GM12878 (cell line): ENCODE data around the gene ATXN1. TPM values are rescaled to one million over a fixed set of nuclear protein-coding genes. Genes with fewer than 3 reads are reported as not detected.

Experiments used
- BACH1 ChIP-seq: fragments of 450-650 bp; IDR thresholded peaks from 2 replicates; pipeline ENCODE4 v1.6.1; 2017; ENCODE audit warnings: mild to moderate bottlenecking, borderline replicate concordance
- BHLHE40 ChIP-seq, 2 experiments: fragments of 450-650 bp in 1 of 2; IDR thresholded peaks; 2 replicates each; pipeline ENCODE4 v1.6.1; 2011 to 2017; ENCODE audit warnings: low read depth in 2 of 2, borderline replicate concordance in 1 of 2, improper control_type of control experiment in 1 of 2, low read length in 1 of 2, mild to moderate bottlenecking in 1 of 2
- BMI1 ChIP-seq: fragments of 450-650 bp; IDR thresholded peaks from 2 replicates; pipeline ENCODE4 v1.6.1; 2016; ENCODE audit warnings: mild to moderate bottlenecking, moderate library complexity, borderline replicate concordance
- CHD2 ChIP-seq: IDR thresholded peaks from 2 replicates; pipeline ENCODE4 v1.6.1; 2011; ENCODE audit warnings: low read depth, low read length, improper control_type of control experiment, borderline replicate concordance
- CHD4 ChIP-seq: fragments of 200-600 bp; sonication (generic); IDR thresholded peaks from 2 replicates; pipeline ENCODE4 v1.6.1; 2016; ENCODE audit warnings: mild to moderate bottlenecking
- EED ChIP-seq: sonication (generic); IDR thresholded peaks from 2 replicates; pipeline ENCODE4 v1.6.1; 2016; ENCODE audit warnings: antibody characterized with exemption, low read depth
- FOS ChIP-seq: IDR thresholded peaks from 3 replicates; pipeline ENCODE4 v1.6.1; 2011; ENCODE audit warnings: borderline replicate concordance; ENCODE audit not compliant: insufficient read length; ENCODE audit errors: extremely low read depth
- FOXK2 ChIP-seq: fragments of 450-650 bp; IDR thresholded peaks from 2 replicates; pipeline ENCODE4 v1.6.1; 2017; ENCODE audit warnings: mild to moderate bottlenecking, moderate library complexity
- HDAC2 ChIP-seq: fragments of 200-600 bp; sonication (generic); IDR thresholded peaks from 2 replicates; pipeline ENCODE4 v1.6.1; 2017
- HDAC6 ChIP-seq: fragments of 200-600 bp; sonication (generic); IDR thresholded peaks from one replicate; pipeline ENCODE4 v1.8.0; 2017; ENCODE audit warnings: antibody characterized with exemption; ENCODE audit not compliant: unreplicated experiment
- JUNB ChIP-seq: IDR thresholded peaks from 2 replicates; pipeline ENCODE4 v1.6.1; 2016; ENCODE audit warnings: antibody characterized with exemption, mild to moderate bottlenecking
- JUND ChIP-seq: IDR thresholded peaks from 2 replicates; pipeline ENCODE4 v1.6.1; 2012; ENCODE audit warnings: low read depth, mild to moderate bottlenecking, low read length, improper control_type of control experiment, moderate library complexity
- NFIC ChIP-seq: IDR thresholded peaks from 2 replicates; pipeline ENCODE4 v1.6.1; 2012; ENCODE audit warnings: low read depth, mild to moderate bottlenecking, inconsistent platforms, low read length, moderate library complexity
- POLR2A ChIP-seq: IDR thresholded peaks from 2 replicates; pipeline ENCODE4 v1.6.1; 2011; ENCODE audit warnings: low read depth, mild to moderate bottlenecking, low read length
- POLR2AphosphoS5 ChIP-seq: IDR thresholded peaks from 2 replicates; pipeline ENCODE4 v1.6.1; 2011; ENCODE audit warnings: mild to moderate bottlenecking, low read length, inconsistent platforms
- SREBF1 ChIP-seq: IDR thresholded peaks from 2 replicates; pipeline ENCODE4 v1.6.1; 2012; ENCODE audit warnings: mild to moderate bottlenecking, low read length
- SRF ChIP-seq, 2 experiments: IDR thresholded peaks; 2 replicates each; pipeline ENCODE4 v1.6.1; 2011; ENCODE audit warnings: low read depth in 2 of 2, low read length in 2 of 2, mild to moderate bottlenecking in 1 of 2, moderate library complexity in 1 of 2
- TCF3 ChIP-seq: IDR thresholded peaks from 2 replicates; pipeline ENCODE4 v1.6.1; 2012; ENCODE audit warnings: low read depth, mild to moderate bottlenecking, low read length, borderline replicate concordance; ENCODE audit not compliant: insufficient read depth
- TCF7 ChIP-seq: IDR thresholded peaks from 2 replicates; pipeline ENCODE4 v1.6.1; 2014; ENCODE audit warnings: antibody characterized with exemption, borderline replicate concordance
- USF1 ChIP-seq: IDR thresholded peaks from 2 replicates; pipeline ENCODE4 v1.6.1; 2011; ENCODE audit warnings: borderline replicate concordance, low read depth, mild to moderate bottlenecking, moderate library complexity, mixed read lengths, low read length; ENCODE audit not compliant: insufficient read depth; ENCODE audit errors: extremely low read length
- ZNF207 ChIP-seq: fragments of 450-650 bp; IDR thresholded peaks from 2 replicates; pipeline ENCODE4 v1.6.1; 2014; ENCODE audit warnings: antibody characterized with exemption, mild to moderate bottlenecking, borderline replicate concordance
- ZNF24 ChIP-seq: fragments of 450-650 bp; IDR thresholded peaks from 2 replicates; pipeline ENCODE4 v1.6.1; 2017; ENCODE audit warnings: antibody characterized with exemption, mild to moderate bottlenecking
- ZNF622 ChIP-seq: fragments of 450-650 bp; IDR thresholded peaks from 2 replicates; pipeline ENCODE4 v1.6.1; 2017; ENCODE audit warnings: mild to moderate bottlenecking, inconsistent platforms
- ZSCAN29 ChIP-seq: fragments of 450-650 bp; IDR thresholded peaks from 2 replicates; pipeline ENCODE4 v1.6.1; 2017; ENCODE audit warnings: mild to moderate bottlenecking, moderate library complexity
- polyA plus RNA-seq, 11 experiments: library from polyadenylated mRNA; depleted of rRNA in 4 of 11; unstranded in 6 of 11; stranded (reverse) in 5 of 11; fragments of >200 nt; fragmentation: Nextera tagmentation in 4 of 11; fragmentation: Illumina TruSeq in 1 of 11; extraction: Ambion mirVana in 4 of 11; extraction: Trizol in 1 of 11; gene quantifications; 1 replicate in 1 of 11; 2 replicates in 10 of 11; pipeline versions ENCODE4 v1.2.1 to v1.2.3, GENCODE V29; 2011 to 2016; ENCODE audit warnings: inconsistent platforms in 2 of 11, missing spikeins in 2 of 11, low read depth in 1 of 11
- total RNA-seq, 4 experiments: library from RNA; depleted of rRNA in 3 of 4; stranded (reverse); fragments of >200 nt in 3 of 4; fragmentation: Illumina TruSeq in 1 of 4; extraction: Trizol in 1 of 4; gene quantifications; 2 replicates each; pipeline versions ENCODE4 v1.2.1 to v1.2.3, GENCODE V29; 2013 to 2021
- TF ChIP-seq, protein P1 (sequence below): IDR thresholded peaks from 2 replicates; pipeline ENCODE4 v1.6.1; 2011; ENCODE audit warnings: low read depth, mild to moderate bottlenecking, low read length, moderate library complexity, borderline replicate concordance; ENCODE audit errors: extremely low read depth
- TF ChIP-seq, protein P2 (sequence below): IDR thresholded peaks from 2 replicates; pipeline ENCODE4 v1.6.1; 2012; ENCODE audit warnings: mild to moderate bottlenecking, low read depth, low read length
- TF ChIP-seq, protein P3 (sequence below): fragments of 450-650 bp; IDR thresholded peaks from 2 replicates; pipeline ENCODE4 v1.6.1; 2017; ENCODE audit warnings: antibody characterized with exemption, mild to moderate bottlenecking, moderate library complexity

The ATXN1 gene
- total and polyA plus RNA-seq, 10 of the 15 experiments (the other 5 are each of a cell fraction or from before 2014, with no cell fraction given), result 12.2 to 51.2 (median 20.5) TPM

- TF ChIP-seq POLR2AphosphoS5, result no peak
- TF ChIP-seq HDAC2, result no peak
- TF ChIP-seq EED, result peak; percentile 70
- TF ChIP-seq NFIC, result peak; percentile 82; the same call in 1 of the 2 replicates
- TF ChIP-seq CHD4, result no peak
- no peak for TF ChIP-seq TCF3
- no peak for TF ChIP-seq USF1
- TF ChIP-seq, protein P1, sequence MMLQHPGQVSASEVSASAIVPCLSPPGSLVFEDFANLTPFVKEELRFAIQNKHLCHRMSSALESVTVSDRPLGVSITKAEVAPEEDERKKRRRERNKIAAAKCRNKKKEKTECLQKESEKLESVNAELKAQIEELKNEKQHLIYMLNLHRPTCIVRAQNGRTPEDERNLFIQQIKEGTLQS, result no peak
- TF ChIP-seq, protein P2, sequence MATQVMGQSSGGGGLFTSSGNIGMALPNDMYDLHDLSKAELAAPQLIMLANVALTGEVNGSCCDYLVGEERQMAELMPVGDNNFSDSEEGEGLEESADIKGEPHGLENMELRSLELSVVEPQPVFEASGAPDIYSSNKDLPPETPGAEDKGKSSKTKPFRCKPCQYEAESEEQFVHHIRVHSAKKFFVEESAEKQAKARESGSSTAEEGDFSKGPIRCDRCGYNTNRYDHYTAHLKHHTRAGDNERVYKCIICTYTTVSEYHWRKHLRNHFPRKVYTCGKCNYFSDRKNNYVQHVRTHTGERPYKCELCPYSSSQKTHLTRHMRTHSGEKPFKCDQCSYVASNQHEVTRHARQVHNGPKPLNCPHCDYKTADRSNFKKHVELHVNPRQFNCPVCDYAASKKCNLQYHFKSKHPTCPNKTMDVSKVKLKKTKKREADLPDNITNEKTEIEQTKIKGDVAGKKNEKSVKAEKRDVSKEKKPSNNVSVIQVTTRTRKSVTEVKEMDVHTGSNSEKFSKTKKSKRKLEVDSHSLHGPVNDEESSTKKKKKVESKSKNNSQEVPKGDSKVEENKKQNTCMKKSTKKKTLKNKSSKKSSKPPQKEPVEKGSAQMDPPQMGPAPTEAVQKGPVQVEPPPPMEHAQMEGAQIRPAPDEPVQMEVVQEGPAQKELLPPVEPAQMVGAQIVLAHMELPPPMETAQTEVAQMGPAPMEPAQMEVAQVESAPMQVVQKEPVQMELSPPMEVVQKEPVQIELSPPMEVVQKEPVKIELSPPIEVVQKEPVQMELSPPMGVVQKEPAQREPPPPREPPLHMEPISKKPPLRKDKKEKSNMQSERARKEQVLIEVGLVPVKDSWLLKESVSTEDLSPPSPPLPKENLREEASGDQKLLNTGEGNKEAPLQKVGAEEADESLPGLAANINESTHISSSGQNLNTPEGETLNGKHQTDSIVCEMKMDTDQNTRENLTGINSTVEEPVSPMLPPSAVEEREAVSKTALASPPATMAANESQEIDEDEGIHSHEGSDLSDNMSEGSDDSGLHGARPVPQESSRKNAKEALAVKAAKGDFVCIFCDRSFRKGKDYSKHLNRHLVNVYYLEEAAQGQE, result no peak
- TF ChIP-seq BHLHE40 (IDR thresholded peaks at IDR 0.05; ENCODE audit: borderline replicate concordance in 1 of 2, low read depth in 2 of 2, low read length in 1 of 2), result no peak
- peak; percentile 86 for TF ChIP-seq JUNB
- TF ChIP-seq FOS, result no peak
- no peak for TF ChIP-seq HDAC6
- no peak for TF ChIP-seq ZNF622
- TF ChIP-seq FOXK2, result no peak
- no peak for TF ChIP-seq JUND
- TF ChIP-seq, protein P3, sequence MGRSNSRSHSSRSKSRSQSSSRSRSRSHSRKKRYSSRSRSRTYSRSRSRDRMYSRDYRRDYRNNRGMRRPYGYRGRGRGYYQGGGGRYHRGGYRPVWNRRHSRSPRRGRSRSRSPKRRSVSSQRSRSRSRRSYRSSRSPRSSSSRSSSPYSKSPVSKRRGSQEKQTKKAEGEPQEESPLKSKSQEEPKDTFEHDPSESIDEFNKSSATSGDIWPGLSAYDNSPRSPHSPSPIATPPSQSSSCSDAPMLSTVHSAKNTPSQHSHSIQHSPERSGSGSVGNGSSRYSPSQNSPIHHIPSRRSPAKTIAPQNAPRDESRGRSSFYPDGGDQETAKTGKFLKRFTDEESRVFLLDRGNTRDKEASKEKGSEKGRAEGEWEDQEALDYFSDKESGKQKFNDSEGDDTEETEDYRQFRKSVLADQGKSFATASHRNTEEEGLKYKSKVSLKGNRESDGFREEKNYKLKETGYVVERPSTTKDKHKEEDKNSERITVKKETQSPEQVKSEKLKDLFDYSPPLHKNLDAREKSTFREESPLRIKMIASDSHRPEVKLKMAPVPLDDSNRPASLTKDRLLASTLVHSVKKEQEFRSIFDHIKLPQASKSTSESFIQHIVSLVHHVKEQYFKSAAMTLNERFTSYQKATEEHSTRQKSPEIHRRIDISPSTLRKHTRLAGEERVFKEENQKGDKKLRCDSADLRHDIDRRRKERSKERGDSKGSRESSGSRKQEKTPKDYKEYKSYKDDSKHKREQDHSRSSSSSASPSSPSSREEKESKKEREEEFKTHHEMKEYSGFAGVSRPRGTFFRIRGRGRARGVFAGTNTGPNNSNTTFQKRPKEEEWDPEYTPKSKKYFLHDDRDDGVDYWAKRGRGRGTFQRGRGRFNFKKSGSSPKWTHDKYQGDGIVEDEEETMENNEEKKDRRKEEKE, result no peak
- TF ChIP-seq BMI1, result no peak
- no peak for TF ChIP-seq TCF7
- no peak for TF ChIP-seq ZNF24
- no peak for TF ChIP-seq CHD2
- no peak for TF ChIP-seq ZNF207
- TF ChIP-seq BACH1, result no peak
- no peak for TF ChIP-seq POLR2A
- no peak for TF ChIP-seq SRF (IDR thresholded peaks at IDR 0.05; ENCODE audit: low read depth in 2 of 2, low read length in 2 of 2)
- no peak for TF ChIP-seq ZSCAN29
- TF ChIP-seq SREBF1, result no peak
These were observed 103.5 kb downstream of the ATXN1 start (continued) for GRCh38 chr6:16657768-16658167.
